ENCODE data around the gene REPIN1. TPM values are rescaled to one million over a fixed set of nuclear protein-coding genes. Genes with fewer than 3 reads are reported as not detected.

Gene REPIN1
- total RNA-seq, 1 experiment from 2014 or later = 86.1 TPM

- DNase-seq (ENCODE audit: low read depth) = no peak
- in situ Hi-C loops (cut with HindIII; ENCODE audit: low pct_unique_long_range_greater_than_20kb, low sequenced_read_pairs) = no loop called here
Measured at GRCh38 chr7:150371131-150371995, 2.7 kb downstream of the REPIN1 start.

- DNase-seq (ENCODE audit: low read depth) = no peak
- in situ Hi-C loops (cut with HindIII; ENCODE audit: low pct_unique_long_range_greater_than_20kb, low sequenced_read_pairs) = no loop called here
Measured at GRCh38 chr7:150371996-150372270, 3.3 kb downstream of the REPIN1 start.

GRCh38 chr7:150372271-150373048, 3.8 kb downstream of the REPIN1 start:
- no peak for DNase-seq (ENCODE audit: low read depth)
- in situ Hi-C loops (cut with HindIII; ENCODE audit: low pct_unique_long_range_greater_than_20kb, low sequenced_read_pairs) = no loop called here

- in situ Hi-C loops (cut with HindIII; ENCODE audit: low pct_unique_long_range_greater_than_20kb, low sequenced_read_pairs) = no loop called here
- DNase-seq (ENCODE audit: low read depth) = no peak
Measured at GRCh38 chr7:150373049-150373801, 4.6 kb downstream of the REPIN1 start.

- no peak for DNase-seq (ENCODE audit: low read depth)
Measured at GRCh38 chr7:150374026-150374425, 5.4 kb downstream of the REPIN1 start.

DNA sequence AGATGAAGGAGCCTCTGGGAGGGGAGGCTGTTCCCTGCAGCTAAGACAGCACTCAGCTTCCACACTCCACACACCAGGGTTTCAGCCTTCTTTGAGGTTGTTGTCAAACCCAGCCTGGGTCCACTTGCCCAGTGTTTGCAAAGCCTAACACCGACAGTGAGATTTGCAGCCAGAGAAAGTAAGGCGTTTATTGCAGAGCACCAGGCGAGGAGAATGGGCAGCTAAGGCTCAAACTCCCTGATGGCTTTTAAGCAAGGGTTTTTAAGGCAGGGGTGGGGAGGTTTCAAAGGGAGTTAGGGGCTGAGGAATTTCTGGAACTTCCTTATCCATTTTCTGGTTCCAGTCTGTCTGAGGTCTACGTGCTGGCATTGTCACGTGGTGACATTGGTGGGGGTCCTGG, 5.8 kb downstream of the REPIN1 start:
- in situ Hi-C loops (cut with HindIII; ENCODE audit: low pct_unique_long_range_greater_than_20kb, low sequenced_read_pairs) = no loop called here
- DNase-seq (ENCODE audit: low read depth) = no peak

More at GRCh38 chr7:150374026-150374425, 5.4 kb downstream of the REPIN1 start:
- in situ Hi-C loops (cut with HindIII; ENCODE audit: low pct_unique_long_range_greater_than_20kb, low sequenced_read_pairs) = no loop called here

- in situ Hi-C loops (cut with HindIII; ENCODE audit: low pct_unique_long_range_greater_than_20kb, low sequenced_read_pairs) = no loop called here
- peak; percentile 51 for DNase-seq (ENCODE audit: low read depth)
Measured at GRCh38 chr7:150375662-150376521, 7.3 kb downstream of the REPIN1 start.

DNA sequence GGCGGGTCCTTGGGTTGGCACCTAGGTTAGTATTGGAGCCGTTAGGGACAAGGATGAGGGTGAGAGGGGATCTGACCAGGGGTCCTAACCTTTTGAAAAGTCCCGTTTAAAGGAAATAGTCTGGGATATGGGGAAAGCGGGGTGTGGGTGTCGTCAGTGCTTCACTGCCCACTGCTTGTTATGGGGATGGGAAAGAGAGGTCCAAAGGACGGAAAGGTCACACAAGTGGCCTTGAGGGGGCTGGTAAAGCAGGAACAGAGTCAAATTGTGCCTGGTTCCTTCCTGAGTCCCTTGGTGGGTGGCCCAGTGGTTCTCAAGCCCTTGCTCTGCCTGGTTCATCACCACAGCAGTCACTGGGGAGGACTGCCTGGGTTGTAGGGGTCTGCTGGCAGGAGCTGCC, 7.9 kb downstream of the REPIN1 start:
- in situ Hi-C loops (cut with HindIII; ENCODE audit: low pct_unique_long_range_greater_than_20kb, low sequenced_read_pairs) = no loop called here
- DNase-seq (ENCODE audit: low read depth) = no peak

GRCh38 chr7:150377196-150377595, 8.6 kb downstream of the REPIN1 start:
- in situ Hi-C loops (cut with HindIII; ENCODE audit: low pct_unique_long_range_greater_than_20kb, low sequenced_read_pairs) = no loop called here

GRCh38 chr7:150377635-150378034, 9.0 kb downstream of the REPIN1 start:
- in situ Hi-C loops (cut with HindIII; ENCODE audit: low pct_unique_long_range_greater_than_20kb, low sequenced_read_pairs) = no loop called here
- DNase-seq (ENCODE audit: low read depth) = no peak

More at GRCh38 chr7:150377196-150377595, 8.6 kb downstream of the REPIN1 start:
- DNase-seq (ENCODE audit: low read depth) = no peak

DNA sequence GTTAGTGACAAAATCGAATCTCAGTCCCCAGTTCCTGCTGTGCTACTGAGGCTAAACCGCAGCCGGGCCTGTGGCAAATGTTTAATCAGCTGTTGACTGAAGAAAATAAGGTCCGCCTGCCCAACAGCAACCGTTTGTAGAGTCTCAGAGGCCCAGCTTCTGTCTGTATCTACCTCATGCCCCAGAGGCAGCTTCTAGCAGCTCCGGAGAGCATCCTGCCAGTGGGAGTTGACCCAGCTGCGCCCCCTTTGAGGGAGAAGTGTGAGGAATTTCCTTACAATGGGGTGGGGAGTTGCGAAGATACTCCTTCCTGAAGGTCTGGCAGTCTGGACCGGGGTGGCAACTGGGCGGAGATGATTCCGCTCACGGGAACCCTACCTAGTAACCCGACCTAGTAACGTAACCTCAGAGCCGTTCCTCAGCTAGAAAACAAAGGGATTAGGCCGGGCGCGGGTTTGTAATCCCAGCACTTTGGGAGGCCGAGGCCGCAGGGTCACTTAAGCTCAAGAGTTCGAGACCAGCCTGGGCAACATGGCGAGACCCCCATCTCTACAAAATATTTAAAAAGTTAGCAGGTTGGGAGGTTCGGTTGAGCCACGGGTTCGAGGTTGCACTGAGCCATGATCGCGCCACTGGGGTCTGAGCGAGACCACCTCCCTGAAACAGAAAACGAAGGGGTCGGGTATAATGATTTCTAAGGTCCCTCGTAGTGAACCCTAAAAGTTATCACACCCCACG, 9.7 kb downstream of the REPIN1 start:
- in situ Hi-C loops (cut with HindIII; ENCODE audit: low pct_unique_long_range_greater_than_20kb, low sequenced_read_pairs) = no loop called here
- peak; percentile 94 for DNase-seq (ENCODE audit: low read depth)

DNA sequence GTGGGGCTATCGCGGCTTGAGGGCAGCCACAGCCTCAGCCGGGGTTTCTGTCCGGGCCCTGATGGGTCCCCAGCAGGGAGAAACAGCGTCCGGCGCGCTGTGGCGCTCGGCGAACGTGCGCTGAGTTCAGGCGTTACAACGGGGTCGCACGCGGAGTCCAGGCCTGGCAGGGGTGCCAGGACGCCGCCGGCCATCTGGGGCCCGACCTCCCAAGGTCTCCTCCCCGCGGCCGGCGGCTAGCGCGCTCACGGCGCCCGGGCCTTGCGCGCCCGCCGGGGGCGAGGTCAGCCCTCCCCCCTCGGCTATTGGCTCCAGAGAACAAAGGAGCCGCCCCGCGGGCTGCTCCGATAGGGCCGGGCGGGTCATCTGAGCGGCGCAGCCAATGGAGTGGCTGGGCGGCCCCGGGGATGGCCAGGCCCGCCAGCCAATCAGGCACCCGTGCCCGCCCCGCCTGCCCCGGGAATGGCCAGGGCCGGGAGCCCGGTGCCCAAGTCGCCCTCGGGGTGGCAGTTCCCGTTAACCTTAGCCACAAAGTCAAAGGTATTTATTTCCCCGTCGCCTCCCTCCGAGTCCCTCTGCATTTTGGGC, 10.3 kb downstream of the REPIN1 start, which contains the start of gene ZNF775:
ZNF775 (plus strand) TSS at position 478 of the 588 bp plus-strand sequence. CDS start 9,141 bp downstream, outside the sequence.
- in situ Hi-C loops (cut with HindIII; ENCODE audit: low pct_unique_long_range_greater_than_20kb, low sequenced_read_pairs) = no loop called here
- DNase-seq (ENCODE audit: low read depth) = peak; percentile 97

DNA sequence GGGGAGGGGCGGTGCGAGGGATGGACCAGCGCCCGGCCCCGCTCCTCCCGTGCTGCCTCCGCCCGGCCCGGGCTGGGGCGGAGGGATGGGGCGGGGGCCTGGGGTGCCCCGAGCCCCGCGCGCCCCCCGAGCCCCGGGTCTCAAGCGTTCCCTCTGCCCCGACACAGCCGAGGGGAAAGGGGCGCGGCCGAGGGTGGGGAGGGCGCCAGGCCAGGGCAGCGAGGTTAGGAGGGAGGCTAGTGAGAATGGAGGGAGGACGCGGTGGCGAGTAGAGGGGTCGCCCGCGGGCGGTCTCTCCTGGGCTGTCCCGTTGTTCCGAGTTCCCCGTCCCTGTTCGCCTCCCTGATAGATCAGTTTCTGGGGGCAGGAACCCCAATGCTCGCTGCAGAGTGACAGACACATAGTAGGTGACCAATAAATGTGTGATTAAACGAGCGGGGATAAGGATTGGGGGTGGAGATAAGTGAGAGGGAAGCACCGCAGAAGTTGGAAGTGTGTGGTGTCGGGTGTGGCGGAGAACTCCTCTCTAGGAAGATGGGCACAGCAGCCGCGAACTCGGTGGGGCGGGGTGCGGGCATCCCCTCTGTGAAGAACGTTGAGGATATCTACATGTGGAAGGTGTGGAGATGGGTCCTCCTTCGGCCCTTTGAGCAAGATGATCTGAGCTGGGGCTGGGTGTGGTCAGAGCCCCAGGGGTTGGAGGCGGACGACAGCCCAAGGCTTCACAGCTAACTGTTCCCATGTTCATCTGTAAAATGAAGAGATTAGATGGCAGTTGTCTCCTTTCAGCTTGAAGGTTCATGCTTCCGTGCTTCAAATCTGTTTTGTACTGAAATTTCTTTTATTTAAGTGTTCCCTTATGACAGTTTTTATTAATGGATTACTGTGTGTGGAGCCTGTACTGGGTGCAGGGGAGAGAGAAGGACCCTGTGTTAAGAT, 11.1 kb downstream of the REPIN1 start:
- DNase-seq (ENCODE audit: low read depth) = peak; percentile 47
- in situ Hi-C loops (cut with HindIII; ENCODE audit: low pct_unique_long_range_greater_than_20kb, low sequenced_read_pairs) = no loop called here

DNA sequence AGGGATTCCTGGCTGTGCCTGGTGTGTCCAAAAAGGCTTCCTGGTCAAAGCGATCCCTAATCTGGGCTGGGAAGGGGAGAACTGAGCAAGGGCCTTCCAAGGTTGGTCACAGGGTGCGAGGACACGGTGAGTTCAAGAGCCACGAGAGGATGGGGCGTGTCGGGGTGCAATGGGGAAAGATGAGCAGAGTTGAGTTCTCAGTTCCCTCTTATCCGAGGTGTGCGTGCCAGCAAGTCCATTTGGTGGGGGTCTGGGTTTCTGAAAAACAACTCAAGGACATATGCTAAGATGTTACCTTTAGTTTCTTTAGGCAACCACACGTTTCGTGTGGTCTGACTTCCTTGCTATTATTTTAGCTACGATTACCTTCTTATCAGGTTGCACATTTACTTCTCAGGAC, 11.8 kb downstream of the REPIN1 start:
- in situ Hi-C loops (cut with HindIII; ENCODE audit: low pct_unique_long_range_greater_than_20kb, low sequenced_read_pairs) = no loop called here
- DNase-seq (ENCODE audit: low read depth) = no peak

GRCh38 chr7:150381096-150381495, 12.5 kb downstream of the REPIN1 start:
- in situ Hi-C loops (cut with HindIII; ENCODE audit: low pct_unique_long_range_greater_than_20kb, low sequenced_read_pairs) = no loop called here
- DNase-seq (ENCODE audit: low read depth) = no peak

- in situ Hi-C loops (cut with HindIII; ENCODE audit: low pct_unique_long_range_greater_than_20kb, low sequenced_read_pairs) = no loop called here
- no peak for DNase-seq (ENCODE audit: low read depth)
Measured at GRCh38 chr7:150381785-150382122, 13.1 kb downstream of the REPIN1 start.

Data from Caki2 (cell line).